ENCODE results near the gene CLEC17A.
"Not testable (repeated sequence)": the region's sequence is repeated elsewhere in the genome, so short reads cannot be mapped to it uniquely, and the experiment has no call there.

CLEC17A gene

GRCh38 chr19:14561249-14561648, 21.6 kb upstream of the CLEC17A start:
- no peak for TF ChIP-seq CTCF (IDR thresholded peaks at IDR 0.05; ENCODE audit: low read depth, low read length)
- no peak overlapping the region for H3K4me3 ChIP-seq (ENCODE audit: low read depth, low read length)

- no peak for TF ChIP-seq CTCF (IDR thresholded peaks at IDR 0.05; ENCODE audit: low read depth, low read length)
- no peak overlapping the region for H3K4me3 ChIP-seq (ENCODE audit: low read depth, low read length)
Measured at GRCh38 chr19:14561847-14562351, 21.0 kb upstream of the CLEC17A start.

- no peak for TF ChIP-seq CTCF (IDR thresholded peaks at IDR 0.05; ENCODE audit: low read depth, low read length)
- H3K4me3 ChIP-seq (ENCODE audit: low read depth, low read length), result no peak overlapping the region
Measured at GRCh38 chr19:14562660-14563589, 20.0 kb upstream of the CLEC17A start.

GRCh38 chr19:14563590-14563926, 19.3 kb upstream of the CLEC17A start:
- no peak for TF ChIP-seq CTCF (IDR thresholded peaks at IDR 0.05; ENCODE audit: low read depth, low read length)
- no peak overlapping the region for H3K4me3 ChIP-seq (ENCODE audit: low read depth, low read length)

- no peak overlapping the region for H3K4me3 ChIP-seq (ENCODE audit: low read depth, low read length)
- no peak for TF ChIP-seq CTCF (IDR thresholded peaks at IDR 0.05; ENCODE audit: low read depth, low read length)
Measured at GRCh38 chr19:14563989-14564651, 18.8 kb upstream of the CLEC17A start.

GRCh38 chr19:14564652-14565297, 18.1 kb upstream of the CLEC17A start:
- H3K4me3 ChIP-seq (ENCODE audit: low read depth, low read length), result not testable (repeated sequence)

GRCh38 chr19:14565298-14565679, 17.6 kb upstream of the CLEC17A start:
- TF ChIP-seq CTCF (IDR thresholded peaks at IDR 0.05; ENCODE audit: low read depth, low read length), result no peak
- H3K4me3 ChIP-seq (ENCODE audit: low read depth, low read length), result no peak overlapping the region
